SK-N-SH (cell line): ENCODE results near the gene GHRL.

ENCODE experiments used
- CHD2 ChIP-seq: fragments of 150-350 bp; IDR thresholded peaks from 2 replicates; pipeline ENCODE4 v1.6.1; 2018; ENCODE audit warnings: low read length; ENCODE audit not compliant: partially characterized antibody
- CTCF ChIP-seq: fragments of 200-600 bp; sonication (generic); IDR thresholded peaks from 2 replicates; pipeline ENCODE4 v1.6.1; 2017; ENCODE audit warnings: antibody characterized with exemption, mild to moderate bottlenecking, moderate library complexity
- EP300 ChIP-seq, 2 experiments: IDR thresholded peaks; 2 replicates each; pipeline versions ENCODE4 v1.4.0 to v1.6.1; 2012; ENCODE audit warnings: borderline replicate concordance in 1 of 2, low read depth in 1 of 2, low read length in 1 of 2
- FOXM1 ChIP-seq: IDR thresholded peaks from 2 replicates; pipeline ENCODE4 v1.4.0; 2012; ENCODE audit warnings: low read depth, mild to moderate bottlenecking
- PBX3 ChIP-seq: IDR thresholded peaks from 2 replicates; pipeline ENCODE4; 2012
- POLR2AphosphoS5 ChIP-seq: IDR thresholded peaks from 2 replicates; pipeline ENCODE4 v1.6.1; 2012; ENCODE audit warnings: low read depth, low read length
- RCOR1 ChIP-seq: fragments of 150-350 bp; IDR thresholded peaks from 2 replicates; pipeline ENCODE4 v1.6.1; 2017; ENCODE audit warnings: antibody characterized with exemption, low read length
- REST ChIP-seq: IDR thresholded peaks from 2 replicates; pipeline ENCODE4 v1.6.1; 2012; ENCODE audit warnings: mild to moderate bottlenecking, low read depth, low read length, moderate library complexity
- RFX5 ChIP-seq: IDR thresholded peaks from 2 replicates; pipeline ENCODE4 v1.6.1; 2012; ENCODE audit warnings: mild to moderate bottlenecking, improper control_type of control experiment, low read length
- SMC3 ChIP-seq: IDR thresholded peaks from 2 replicates; pipeline ENCODE4 v1.6.1; 2012; ENCODE audit warnings: low read depth, low read length, improper control_type of control experiment
- TAF1 ChIP-seq: IDR thresholded peaks from 2 replicates; pipeline ENCODE4 v1.6.1; 2012; ENCODE audit warnings: low read depth, mild to moderate bottlenecking, low read length, moderate library complexity, borderline replicate concordance
- TCF12 ChIP-seq: IDR thresholded peaks from 2 replicates; pipeline ENCODE4 v1.4.0; 2012

- TF ChIP-seq CTCF (no peak), TCF12 (no peak), RCOR1 (no peak), EP300 (IDR thresholded peaks at IDR 0.05; ENCODE audit: borderline replicate concordance in 1 of 2, low read depth in 1 of 2, low read length in 1 of 2) (no peak), FOXM1 (no peak), SMC3 (no peak), REST (no peak), TAF1 (no peak), CHD2 (no peak), PBX3 (no peak), POLR2AphosphoS5 (no peak), RFX5 (no peak)
Observed at GRCh38 chr3:10340046-10340445, 47.3 kb upstream of the GHRL start.
